Loucy (cell line): ENCODE results near the gene FBXL3.

ENCODE experiments used
- H2AFZ ChIP-seq: fragments of 200-600 bp; sonication (generic); 2 replicates; pipeline ENCODE4 v1.6.0; 2016; ENCODE audit warnings: antibody characterized with exemption, mild to moderate bottlenecking, low read length, moderate library complexity
- H3F3A ChIP-seq: fragments of 200-600 bp; 2 replicates; pipeline ENCODE4 v1.6.0; 2016; ENCODE audit warnings: antibody characterized with exemption, low read depth, mild to moderate bottlenecking
- H3K27me3 ChIP-seq: fragments of 200-600 bp; sonication (generic); 2 replicates; pipeline ENCODE4 v1.6.1; 2014; ENCODE audit warnings: low read length, mild to moderate bottlenecking; ENCODE audit not compliant: insufficient read depth, poor library complexity, severe bottlenecking
- H3K36me3 ChIP-seq: fragments of 200-600 bp; sonication (generic); 2 replicates; pipeline ENCODE4 v1.6.1; 2016; ENCODE audit warnings: low read length; ENCODE audit not compliant: insufficient read depth
- H3K4me1 ChIP-seq: fragments of 200-600 bp; sonication (generic); 2 replicates; pipeline ENCODE4 v1.5.1; 2014; ENCODE audit warnings: low read length, mild to moderate bottlenecking; ENCODE audit not compliant: insufficient read depth, poor library complexity, severe bottlenecking
- H3K4me2 ChIP-seq: fragments of 200-600 bp; sonication (generic); 2 replicates; pipeline ENCODE4 v1.6.0; 2014; ENCODE audit warnings: antibody characterized with exemption, low read length, low read depth, mild to moderate bottlenecking; ENCODE audit not compliant: poor library complexity, severe bottlenecking
- H3K4me3 ChIP-seq: fragments of 200-600 bp; sonication (generic); 2 replicates; pipeline ENCODE4 v1.5.1; 2014; ENCODE audit warnings: low read length, mild to moderate bottlenecking, mixed read lengths; ENCODE audit not compliant: poor library complexity, severe bottlenecking
- H3K79me2 ChIP-seq: fragments of 200-600 bp; sonication (generic); 2 replicates; pipeline ENCODE4 v1.6.1; 2014; ENCODE audit warnings: low read length; ENCODE audit not compliant: insufficient read depth
- H3K9ac ChIP-seq: fragments of 200-600 bp; sonication (generic); 2 replicates; pipeline ENCODE4 v1.6.0; 2014; ENCODE audit warnings: mild to moderate bottlenecking, low read depth, low read length, moderate library complexity; ENCODE audit not compliant: poor library complexity, severe bottlenecking
- H3K9me2 ChIP-seq: fragments of 200-600 bp; sonication (generic); replicated peaks from 2 replicates; pipeline ENCODE4 v1.6.1; 2016; ENCODE audit warnings: low read depth, low read length, mixed read lengths
- H3K9me3 ChIP-seq: fragments of 200-600 bp; sonication (generic); 2 replicates; pipeline ENCODE4 v1.6.1; 2014; ENCODE audit warnings: mild to moderate bottlenecking, antibody characterized with exemption, low read length, low read depth; ENCODE audit not compliant: insufficient read depth
- H4K20me1 ChIP-seq: fragments of 200-600 bp; sonication (generic); 2 replicates; pipeline ENCODE4 v1.6.0; 2014; ENCODE audit warnings: antibody characterized with exemption, low read length, mild to moderate bottlenecking; ENCODE audit not compliant: insufficient read depth, poor library complexity, severe bottlenecking
- CTCF ChIP-seq: fragments of 200-600 bp; sonication (generic); conservative IDR thresholded peaks from 2 replicates; pipeline ENCODE4 v1.5.1; 2014; ENCODE audit warnings: mild to moderate bottlenecking, antibody characterized with exemption, low read length
- EZH2phosphoT487 ChIP-seq: fragments of 200-600 bp; IDR thresholded peaks from 2 replicates; pipeline ENCODE4 v1.6.1; 2018; ENCODE audit warnings: antibody characterized with exemption, mild to moderate bottlenecking, moderate library complexity, borderline replicate concordance

FBXL3 gene

GRCh38 chr13:77026255-77026860 is 601 bp downstream of the FBXL3 start:
- H2AFZ ChIP-seq = peak overlapping the region; percentile 90
- H3K9me3 ChIP-seq = no peaks in the 10 kb centered on the region
- H4K20me1 ChIP-seq = peaks cover 51% of the 10 kb centered on the region
- no peak for TF ChIP-seq EZH2phosphoT487
- TF ChIP-seq CTCF = no peak
- no peaks in the 10 kb centered on the region for H3K27me3 ChIP-seq
- no peaks in the 10 kb centered on the region for H3K9me2 ChIP-seq
- peak overlapping the region; percentile 97 for H3K4me3 ChIP-seq
- no peaks in the 10 kb centered on the region for H3F3A ChIP-seq
- peaks cover 46% of the 10 kb centered on the region for H3K4me1 ChIP-seq
- no peaks in the 10 kb centered on the region for H3K36me3 ChIP-seq
- peaks cover 51% of the 10 kb centered on the region for H3K79me2 ChIP-seq
- H3K4me2 ChIP-seq = peak overlapping the region; percentile 93
- H3K9ac ChIP-seq = peak overlapping the region; percentile 85

- H3K9me2 ChIP-seq = no peaks in the 10 kb centered on the region
- H3K9ac ChIP-seq = peak overlapping the region; percentile 30
- H3F3A ChIP-seq = no peaks in the 10 kb centered on the region
- TF ChIP-seq CTCF (no peak), EZH2phosphoT487 (no peak)
- H3K36me3 ChIP-seq = peaks cover 8% of the 10 kb centered on the region; the same call in 1 of the 2 replicates
- no peaks in the 10 kb centered on the region for H3K27me3 ChIP-seq
- no peaks in the 10 kb centered on the region for H3K9me3 ChIP-seq
- peak overlapping the region; percentile 97 for H3K4me3 ChIP-seq
- H4K20me1 ChIP-seq = peaks cover 89% of the 10 kb centered on the region
- H3K79me2 ChIP-seq = peaks cover 83% of the 10 kb centered on the region
- peaks cover 62% of the 10 kb centered on the region for H3K4me1 ChIP-seq
- H3K4me2 ChIP-seq = peak overlapping the region; percentile 93
- H2AFZ ChIP-seq = no peak overlapping the region
These were observed 4.6 kb downstream of the FBXL3 start for GRCh38 chr13:77022341-77022740.

GRCh38 chr13:77019756-77020155 is 7.2 kb downstream of the FBXL3 start:
- Histone ChIP-seq H3F3A (0 out of 2 replicates have a peak, but pooled peaks cover 2% of the 10 kb centered on the region), H3K4me2 (peak overlapping the region; percentile 93), H3K36me3 (peaks cover 28% of the 10 kb centered on the region), H3K9me2 (no peaks in the 10 kb centered on the region), H3K79me2 (peaks cover 71% of the 10 kb centered on the region), H2AFZ (no peak overlapping the region), H3K4me3 (peak overlapping the region; percentile 97), H3K9ac (peak overlapping the region; percentile 9), H3K4me1 (peaks cover 52% of the 10 kb centered on the region), H4K20me1 (peaks cover 91% of the 10 kb centered on the region), H3K27me3 (no peaks in the 10 kb centered on the region), H3K9me3 (no peaks in the 10 kb centered on the region)
- TF ChIP-seq EZH2phosphoT487 = no peak
